Measurements from ENCODE around the gene LBX1. TPM values are rescaled to one million over a fixed set of nuclear protein-coding genes. Genes with fewer than 3 reads are reported as not detected.

LBX1 gene
- total and polyA plus RNA-seq, 2 of the 4 experiments (the other 2 are of a cell fraction): not detected

DNA sequence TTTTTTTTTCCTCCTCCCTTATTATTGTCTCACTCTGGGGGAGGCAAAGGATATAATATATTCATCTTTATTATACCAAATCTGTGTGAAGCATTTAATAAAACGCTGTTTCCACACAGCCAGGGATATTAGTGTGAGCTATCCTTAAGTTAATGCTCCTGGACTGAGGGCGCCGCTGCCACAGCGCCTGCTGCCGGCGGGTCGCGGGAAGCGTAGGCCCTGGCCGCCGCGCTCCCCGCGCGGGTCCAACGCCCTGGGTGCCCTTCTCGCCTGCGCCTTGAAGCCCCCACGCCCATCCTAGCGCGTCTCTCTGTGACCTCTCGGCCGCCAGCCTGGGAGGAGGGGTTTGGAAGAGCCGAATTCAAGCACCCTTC lies 9.5 kb upstream of the LBX1 start:
- TF ChIP-seq CEBPB (IDR thresholded peaks at IDR 0.05; ENCODE audit: low read depth, low read length) (no peak), SMC3 (IDR thresholded peaks at IDR 0.05; ENCODE audit: low read depth, low read length) (no peak), BHLHE40 (IDR thresholded peaks at IDR 0.05; ENCODE audit: low read depth, low read length) (no peak), MAFK (IDR thresholded peaks at IDR 0.05; ENCODE audit: low read depth, low read length) (no peak), MXI1 (IDR thresholded peaks at IDR 0.05; ENCODE audit: borderline replicate concordance, low read depth, low read length) (no peak), FOS (IDR thresholded peaks at IDR 0.05; ENCODE audit: low read depth, low read length) (no peak)
- TF ChIP-seq, protein P1, sequence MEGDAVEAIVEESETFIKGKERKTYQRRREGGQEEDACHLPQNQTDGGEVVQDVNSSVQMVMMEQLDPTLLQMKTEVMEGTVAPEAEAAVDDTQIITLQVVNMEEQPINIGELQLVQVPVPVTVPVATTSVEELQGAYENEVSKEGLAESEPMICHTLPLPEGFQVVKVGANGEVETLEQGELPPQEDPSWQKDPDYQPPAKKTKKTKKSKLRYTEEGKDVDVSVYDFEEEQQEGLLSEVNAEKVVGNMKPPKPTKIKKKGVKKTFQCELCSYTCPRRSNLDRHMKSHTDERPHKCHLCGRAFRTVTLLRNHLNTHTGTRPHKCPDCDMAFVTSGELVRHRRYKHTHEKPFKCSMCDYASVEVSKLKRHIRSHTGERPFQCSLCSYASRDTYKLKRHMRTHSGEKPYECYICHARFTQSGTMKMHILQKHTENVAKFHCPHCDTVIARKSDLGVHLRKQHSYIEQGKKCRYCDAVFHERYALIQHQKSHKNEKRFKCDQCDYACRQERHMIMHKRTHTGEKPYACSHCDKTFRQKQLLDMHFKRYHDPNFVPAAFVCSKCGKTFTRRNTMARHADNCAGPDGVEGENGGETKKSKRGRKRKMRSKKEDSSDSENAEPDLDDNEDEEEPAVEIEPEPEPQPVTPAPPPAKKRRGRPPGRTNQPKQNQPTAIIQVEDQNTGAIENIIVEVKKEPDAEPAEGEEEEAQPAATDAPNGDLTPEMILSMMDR (conservative IDR thresholded peaks at IDR 0.05; ENCODE audit: low read depth, low read length): peak; percentile 32; the same call in 1 of the 2 replicates
- intact Hi-C loops (cut with micrococcal nuclease) (no loop called here), dilution Hi-C loops (cut with HindIII; ENCODE audit: low sequenced_read_pairs, unreplicated experiment) (no loop called here), in situ Hi-C loops (cut with MboI; ENCODE audit: low sequenced_read_pairs) (no loop called here)
- H2BK20ac ChIP-seq (ENCODE audit: low read depth, low read length): no peak overlapping the region
- ChIA-PET CTCF (no interaction called here), POLR2A (ENCODE audit: unreplicated experiment) (no interaction called here)
- H4K91ac ChIP-seq (ENCODE audit: insufficient read depth, low read depth, low read length): no peak overlapping the region
- no peak overlapping the region for H3K4me2 ChIP-seq (ENCODE audit: low read depth, low read length)
- H3K4ac ChIP-seq (ENCODE audit: low read depth, low read length): no peak overlapping the region
- no peak overlapping the region for H2BK15ac ChIP-seq (ENCODE audit: low read depth, low read length)
- no peak overlapping the region for H2AFZ ChIP-seq (replicated peaks; ENCODE audit: low read length, poor library complexity)
- no peak overlapping the region for H3K27ac ChIP-seq (ENCODE audit: insufficient read depth, low read length)
- WGBS, 2 experiments (ENCODE audit: extremely low coverage in 2 of 2, insufficient read length in 1 of 2): 50% methylated on average over 3 of the region's 24 CpGs; no CpG with 5 or more reads in 1 of the 2 experiments
- no peak overlapping the region for H3K14ac ChIP-seq (replicated peaks; ENCODE audit: low read depth, low read length)
- no peak for ATAC-seq (ENCODE audit: low read depth)
- H3K56ac ChIP-seq (ENCODE audit: extremely low read depth, insufficient read depth, low read length): no peak overlapping the region
- H3K18ac ChIP-seq (ENCODE audit: low read depth, low read length): no peak overlapping the region
- peaks cover 9% of the 10 kb centered on the region for H3K9me1 ChIP-seq (ENCODE audit: insufficient read depth, low read length)
- no peak overlapping the region for H2BK5ac ChIP-seq (ENCODE audit: low read depth, low read length, poor library complexity, severe bottlenecking)
- no peak for DNase-seq
- H4K20me1 ChIP-seq (ENCODE audit: insufficient read depth, low read length): no peaks in the 10 kb centered on the region
- no peaks in the 10 kb centered on the region for H3K36me3 ChIP-seq (ENCODE audit: control insufficient read depth, insufficient read depth, low read length)
- peaks cover 7% of the 10 kb centered on the region; the same call in 1 of the 2 replicates for H3K4me1 ChIP-seq (ENCODE audit: control insufficient read depth, insufficient read depth, low read length)
- no peak overlapping the region for H4K8ac ChIP-seq (ENCODE audit: low read depth in 2 of 2, low read length in 2 of 2)
- peaks cover 9% of the 10 kb centered on the region for H3K9me3 ChIP-seq (ENCODE audit: control insufficient read depth, insufficient read depth, low read length)
- no peak overlapping the region for H3K23ac ChIP-seq (ENCODE audit: low read depth, low read length)
- no peak overlapping the region for H3K4me3 ChIP-seq (ENCODE audit: insufficient read depth, low read depth, low read length)
- H2AK5ac ChIP-seq (ENCODE audit: low read depth, low read length): no peak overlapping the region
- no peaks in the 10 kb centered on the region for H3K79me1 ChIP-seq (ENCODE audit: low read depth in 1 of 2, low read length in 2 of 2)
- H2AK9ac ChIP-seq (replicated peaks; ENCODE audit: low read depth, low read length, poor library complexity): no peak overlapping the region
- peaks cover 63% of the 10 kb centered on the region for H3K27me3 ChIP-seq (ENCODE audit: control insufficient read depth, insufficient read depth, low read length)
- no peak overlapping the region for H3K9ac ChIP-seq (ENCODE audit: low read depth, low read length)
- BruUV-seq (replicated peaks): no TSS peak
- H2BK120ac ChIP-seq (ENCODE audit: low read depth, low read length): no peak overlapping the region
- H4K5ac ChIP-seq (ENCODE audit: low read depth, low read length): no peak overlapping the region

All from IMR-90 (cell line).